Nephron (organoid): Measurements from ENCODE around the gene VTA1.

Experiments
- H3K27ac Mint-ChIP-seq, 3 experiments: 2 replicates each; pipeline ENCODE4 v1.8.0; 2020; ENCODE audit warnings: mixed read lengths in 3 of 3, mild to moderate bottlenecking in 2 of 3, moderate library complexity in 1 of 3
- H3K27me3 Mint-ChIP-seq: 2 replicates; pipeline ENCODE4 v1.8.0; 2021; ENCODE audit warnings: low read depth, mild to moderate bottlenecking, moderate library complexity, mixed read lengths
- H3K36me3 Mint-ChIP-seq: 2 replicates; pipeline ENCODE4 v1.8.0; 2020; ENCODE audit warnings: low read depth, mixed read lengths
- H3K4me1 Mint-ChIP-seq: 2 replicates; pipeline ENCODE4 v1.8.0; 2020; ENCODE audit warnings: mixed read lengths
- H3K4me3 Mint-ChIP-seq, 3 experiments: 2 replicates each; pipeline ENCODE4 v1.8.0; 2020; ENCODE audit warnings: mild to moderate bottlenecking in 3 of 3, mixed read lengths in 3 of 3, moderate library complexity in 2 of 3
- H3K9me3 Mint-ChIP-seq: 2 replicates; pipeline ENCODE4 v1.8.0; 2020; ENCODE audit warnings: mixed read lengths
- CTCF ChIP-seq, 3 experiments: fragments of 200-600 bp; sonication (generic); IDR thresholded peaks; one replicate each; pipeline ENCODE4 v1.5.0; 2021; ENCODE audit warnings: antibody characterized with exemption in 3 of 3; ENCODE audit not compliant: unreplicated experiment in 3 of 3

Gene VTA1

GRCh38 chr6:142251930-142252445 lies 104.9 kb downstream of the VTA1 start:
- H3K4me1 Mint-ChIP-seq, result peaks cover 4% of the 10 kb centered on the region
- H3K36me3 Mint-ChIP-seq, result no peaks in the 10 kb centered on the region
- H3K4me3 Mint-ChIP-seq, result no peak overlapping the region
- peaks cover 2% of the 10 kb centered on the region for H3K9me3 Mint-ChIP-seq
- H3K27ac Mint-ChIP-seq, result peak overlapping the region in 2 of 3 experiments; percentile 19 to 72
- H3K27me3 Mint-ChIP-seq, result no peaks in the 10 kb centered on the region
- TF ChIP-seq CTCF (IDR thresholded peaks at IDR 0.05; ENCODE audit: unreplicated experiment in 3 of 3), result no peak

- H3K4me1 Mint-ChIP-seq, result peaks cover 4% of the 10 kb centered on the region
- no peak for TF ChIP-seq CTCF (IDR thresholded peaks at IDR 0.05; ENCODE audit: unreplicated experiment in 3 of 3)
- H3K27me3 Mint-ChIP-seq, result no peaks in the 10 kb centered on the region
- H3K27ac Mint-ChIP-seq, result peak overlapping the region in 1 of 3 experiments; percentile 21
- H3K36me3 Mint-ChIP-seq, result no peaks in the 10 kb centered on the region
- no peak overlapping the region for H3K4me3 Mint-ChIP-seq
- H3K9me3 Mint-ChIP-seq, result peaks cover 2% of the 10 kb centered on the region
Measured at GRCh38 chr6:142254513-142254912, 107.5 kb downstream of the VTA1 start.

GRCh38 chr6:142255785-142256184 lies 108.7 kb downstream of the VTA1 start:
- peaks cover 4% of the 10 kb centered on the region for H3K4me1 Mint-ChIP-seq
- no peak for TF ChIP-seq CTCF (IDR thresholded peaks at IDR 0.05; ENCODE audit: unreplicated experiment in 3 of 3)
- no peak overlapping the region for H3K27ac Mint-ChIP-seq
- H3K9me3 Mint-ChIP-seq, result peaks cover 2% of the 10 kb centered on the region
- H3K36me3 Mint-ChIP-seq, result no peaks in the 10 kb centered on the region
- H3K4me3 Mint-ChIP-seq, result no peak overlapping the region
- no peaks in the 10 kb centered on the region for H3K27me3 Mint-ChIP-seq

GRCh38 chr6:142258305-142258704 lies 111.2 kb downstream of the VTA1 start:
- no peaks in the 10 kb centered on the region for H3K27me3 Mint-ChIP-seq
- H3K4me3 Mint-ChIP-seq, result no peak overlapping the region
- no peak for TF ChIP-seq CTCF (IDR thresholded peaks at IDR 0.05; ENCODE audit: unreplicated experiment in 3 of 3)
- H3K9me3 Mint-ChIP-seq, result peaks cover 2% of the 10 kb centered on the region
- no peaks in the 10 kb centered on the region for H3K36me3 Mint-ChIP-seq
- no peak overlapping the region for H3K27ac Mint-ChIP-seq
- H3K4me1 Mint-ChIP-seq, result peaks cover 4% of the 10 kb centered on the region

- no peaks in the 10 kb centered on the region for H3K36me3 Mint-ChIP-seq
- no peak for TF ChIP-seq CTCF (IDR thresholded peaks at IDR 0.05; ENCODE audit: unreplicated experiment in 3 of 3)
- H3K9me3 Mint-ChIP-seq, result peaks cover 2% of the 10 kb centered on the region
- peaks cover 4% of the 10 kb centered on the region for H3K4me1 Mint-ChIP-seq
- no peak overlapping the region for H3K4me3 Mint-ChIP-seq
- no peak overlapping the region for H3K27ac Mint-ChIP-seq
- no peaks in the 10 kb centered on the region for H3K27me3 Mint-ChIP-seq
Measured at GRCh38 chr6:142258757-142259156, 111.7 kb downstream of the VTA1 start.

GRCh38 chr6:142260748-142261147 lies 113.7 kb downstream of the VTA1 start:
- Mint-ChIP-seq H3K36me3 (no peaks in the 10 kb centered on the region), H3K27ac (no peak overlapping the region), H3K4me1 (no peaks in the 10 kb centered on the region), H3K4me3 (no peak overlapping the region), H3K27me3 (no peaks in the 10 kb centered on the region), H3K9me3 (peaks cover 2% of the 10 kb centered on the region)
- TF ChIP-seq CTCF (IDR thresholded peaks at IDR 0.05; ENCODE audit: unreplicated experiment in 3 of 3), result no peak
